HepG2 (cell line): ENCODE data around the gene GGACT. TPM values are rescaled to one million over a fixed set of nuclear protein-coding genes. Genes with fewer than 3 reads are reported as not detected.
A peak's percentile ranks its signal among the peaks of the same experiment; 100 is the strongest.

Experiments
- ATF6 ChIP-seq: sonication (generic); formaldehyde crosslinking; conservative IDR thresholded peaks from 2 replicates; pipeline ENCODE4 v1.4.0; 2020; ENCODE audit warnings: missing genetic modification reagents
- CERS6 ChIP-seq: sonication (generic); formaldehyde crosslinking; IDR thresholded peaks from 2 replicates; pipeline ENCODE4 v1.5.0; 2020; ENCODE audit warnings: missing genetic modification reagents
- ERF ChIP-seq: IDR thresholded peaks from 2 replicates; pipeline ENCODE4 v1.6.1; 2018; ENCODE audit warnings: missing biosample characterization, missing genetic modification reagents
- FOXA1 ChIP-seq, 2 experiments: fragments of 450-650 bp in 1 of 2; sonication (generic) in 1 of 2; formaldehyde crosslinking in 1 of 2; IDR thresholded peaks; 2 replicates each; pipeline versions ENCODE4 v1.4.0 to v1.6.1; 2016 to 2020; ENCODE audit warnings: missing genetic modification reagents in 1 of 2
- GLMP ChIP-seq: sonication (generic); formaldehyde crosslinking; IDR thresholded peaks from 2 replicates; pipeline ENCODE4 v1.9.0; 2021; ENCODE audit warnings: missing genetic modification reagents, mild to moderate bottlenecking, borderline replicate concordance
- GTF3A ChIP-seq: sonication (generic); formaldehyde crosslinking; conservative IDR thresholded peaks from 2 replicates; pipeline ENCODE4 v1.4.0; 2020; ENCODE audit warnings: mild to moderate bottlenecking, missing genetic modification reagents
- KDM1A ChIP-seq: IDR thresholded peaks from 2 replicates; pipeline ENCODE4 v1.6.1; 2016; ENCODE audit warnings: missing compliant biosample characterization
- MBNL3 ChIP-seq: fragments of 250-450 bp; sonication (Bioruptor Pico); conservative IDR thresholded peaks from 2 replicates; pipeline ENCODE4 v1.8.0; 2022; ENCODE audit warnings: mild to moderate bottlenecking, inconsistent platforms
- MLLT10 ChIP-seq: sonication (generic); formaldehyde crosslinking; IDR thresholded peaks from 2 replicates; pipeline ENCODE4 v1.4.0; 2020; ENCODE audit warnings: missing genetic modification reagents
- MLX ChIP-seq: IDR thresholded peaks from 2 replicates; pipeline ENCODE4 v1.6.1; 2016
- NFE2 ChIP-seq: sonication (generic); formaldehyde crosslinking; IDR thresholded peaks from 2 replicates; pipeline ENCODE4 v1.4.0; 2020; ENCODE audit warnings: missing genetic modification reagents
- POLR2AphosphoS5 ChIP-seq: IDR thresholded peaks from 2 replicates; pipeline ENCODE4 v1.6.1; 2012; ENCODE audit warnings: low read depth, low read length
- SIX4 ChIP-seq: sonication (generic); formaldehyde crosslinking; IDR thresholded peaks from 2 replicates; pipeline ENCODE4 v1.4.0; 2020; ENCODE audit warnings: missing genetic modification reagents
- ZBTB20 ChIP-seq: sonication (generic); formaldehyde crosslinking; IDR thresholded peaks from 2 replicates; pipeline ENCODE4 v1.8.1; 2023; ENCODE audit warnings: missing genetic modification reagents, low read depth, mild to moderate bottlenecking, borderline replicate concordance
- ZBTB34 ChIP-seq: sonication (generic); formaldehyde crosslinking; IDR thresholded peaks from 2 replicates; pipeline ENCODE4 v1.8.0; 2022; ENCODE audit warnings: mild to moderate bottlenecking, missing genetic modification reagents
- ZBTB8A ChIP-seq: sonication (generic); formaldehyde crosslinking; IDR thresholded peaks from 2 replicates; pipeline ENCODE4 v1.4.0; 2020; ENCODE audit warnings: mild to moderate bottlenecking, low read depth, missing genetic modification reagents, borderline replicate concordance
- ZNF205 ChIP-seq: IDR thresholded peaks from 2 replicates; pipeline ENCODE4 v1.6.1; 2018; ENCODE audit warnings: missing biosample characterization, missing genetic modification reagents
- ZNF629 ChIP-seq: sonication (generic); formaldehyde crosslinking; conservative IDR thresholded peaks from 2 replicates; pipeline ENCODE4 v1.5.0; 2020; ENCODE audit warnings: missing genetic modification reagents
- ZNF709 ChIP-seq: sonication (generic); formaldehyde crosslinking; IDR thresholded peaks from 2 replicates; pipeline ENCODE4 v1.5.0; 2020; ENCODE audit warnings: mild to moderate bottlenecking, missing genetic modification reagents
- polyA plus RNA-seq, 8 experiments: library from polyadenylated mRNA; depleted of rRNA in 3 of 8; stranded (reverse) in 7 of 8; unstranded in 1 of 8; fragments of >200 nt; fragmentation: Illumina TruSeq in 4 of 8; extraction: Trizol in 4 of 8; gene quantifications; 2 replicates each; pipeline versions ENCODE4 v1.2.1 to v1.2.3, GENCODE V29; 2011 to 2016; ENCODE audit warnings: low read depth in 4 of 8, missing spikeins in 1 of 8, mixed read lengths in 1 of 8; ENCODE audit not compliant: insufficient read depth in 1 of 8
- total RNA-seq, 5 experiments: library from RNA; depleted of rRNA; stranded (reverse); fragments of >200 nt; fragmentation: Illumina TruSeq; extraction: Trizol; gene quantifications; 2 replicates each; pipeline ENCODE4 v1.2.3, GENCODE V29; 2016; ENCODE audit warnings: low read depth in 1 of 5

GGACT gene
- total and polyA plus RNA-seq, 2 of the 13 experiments (the other 11 are each of a cell fraction or from before 2014, with no cell fraction given): 1.7 to 1.9 TPM

GRCh38 chr13:100517135-100517534 lies 71.5 kb downstream of the GGACT start (continued):
- TF ChIP-seq CERS6 (CRISPR knock-in tag) (no peak), MBNL3 (CRISPR knock-in tag) (no peak), ZNF629 (CRISPR knock-in tag) (0 out of 2 replicates have a peak, but pooled peaks have one; percentile 52), GLMP (CRISPR knock-in tag) (no peak), ZNF205 (CRISPR knock-in tag) (0 out of 2 replicates have a peak, but pooled peaks have one; percentile 27), KDM1A (CRISPR knock-in tag) (no peak), ZBTB34 (no peak), POLR2AphosphoS5 (peak; percentile 40; the same call in 1 of the 2 replicates), ZBTB8A (CRISPR knock-in tag) (no peak), ZBTB20 (CRISPR knock-in tag) (no peak), FOXA1 (IDR thresholded peaks at IDR 0.05) (no peak), FOXA1 (CRISPR knock-in tag; IDR thresholded peaks at IDR 0.05) (no peak), MLX (CRISPR knock-in tag) (no peak), ATF6 (no peak), GTF3A (CRISPR knock-in tag) (no peak), MLLT10 (CRISPR knock-in tag) (no peak), NFE2 (CRISPR knock-in tag) (no peak), ZNF709 (CRISPR knock-in tag) (no peak), SIX4 (CRISPR knock-in tag) (no peak), ERF (CRISPR knock-in tag) (0 out of 2 replicates have a peak, but pooled peaks have one; percentile 28)
